ENCODE results near the gene SFSWAP.
"Not testable (repeated sequence)": the region's sequence is repeated elsewhere in the genome, so short reads cannot be mapped to it uniquely, and the experiment has no call there.

The SFSWAP gene

DNA sequence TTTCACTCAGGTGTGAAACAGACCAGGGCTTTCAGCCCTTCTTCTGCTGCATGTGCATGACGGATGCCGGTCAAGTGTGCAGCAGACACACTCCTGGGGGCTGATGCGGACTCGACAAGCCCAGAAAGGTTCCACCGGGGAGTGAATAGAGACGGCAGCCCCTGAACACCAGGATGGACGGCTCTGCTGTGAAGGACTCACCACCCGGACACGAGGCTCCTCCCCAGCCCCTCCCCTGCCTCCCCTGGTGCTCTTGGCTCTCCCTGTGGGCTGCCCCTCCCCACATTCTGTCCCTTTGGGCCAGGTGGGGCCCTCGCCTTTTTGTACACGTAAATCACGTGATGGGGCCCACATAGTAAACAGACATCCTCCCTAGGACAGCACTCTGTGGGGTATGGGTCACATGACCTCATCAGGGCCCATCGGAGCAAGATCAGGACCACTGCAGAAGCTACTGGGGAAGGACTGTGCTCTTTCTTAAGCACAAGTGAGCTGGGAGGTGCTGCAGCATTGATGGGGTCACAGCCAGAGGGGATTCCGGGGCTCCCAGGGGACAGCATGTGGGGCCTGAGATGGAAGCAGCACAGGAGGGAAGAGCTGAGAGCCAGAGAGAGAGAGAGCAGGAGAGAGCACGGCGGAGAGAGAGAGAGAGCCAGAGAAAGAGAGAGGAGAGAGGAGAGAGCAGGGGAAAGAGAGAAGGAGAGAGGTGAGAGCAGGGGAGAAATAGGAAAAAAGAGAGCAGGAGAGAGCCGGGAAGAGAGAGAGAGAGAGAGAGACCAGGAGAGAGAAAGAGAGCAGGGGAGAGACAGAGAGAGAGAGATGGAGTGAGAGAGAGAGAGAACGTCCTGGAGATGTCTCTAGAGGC, 30.3 kb upstream of the SFSWAP start:
- DNase-seq = not testable (repeated sequence)

DNA sequence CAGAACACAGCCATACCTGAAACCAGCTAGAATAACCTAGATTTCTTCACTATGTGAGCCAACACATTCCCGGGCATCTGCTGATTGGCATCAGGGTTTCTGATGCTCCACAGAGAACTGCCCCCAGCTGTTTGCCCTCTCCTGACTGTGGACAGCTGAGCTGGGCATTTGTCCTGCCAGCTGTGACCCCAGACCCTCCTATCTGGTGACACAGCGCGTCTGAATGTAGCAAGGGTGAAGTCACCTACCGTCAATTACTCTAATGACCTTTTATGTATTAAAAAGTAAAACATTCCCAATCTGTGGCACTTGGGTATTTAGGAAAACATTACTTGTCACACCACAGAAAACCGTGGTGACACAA, 29.7 kb upstream of the SFSWAP start:
- DNase-seq = no peak

DNA sequence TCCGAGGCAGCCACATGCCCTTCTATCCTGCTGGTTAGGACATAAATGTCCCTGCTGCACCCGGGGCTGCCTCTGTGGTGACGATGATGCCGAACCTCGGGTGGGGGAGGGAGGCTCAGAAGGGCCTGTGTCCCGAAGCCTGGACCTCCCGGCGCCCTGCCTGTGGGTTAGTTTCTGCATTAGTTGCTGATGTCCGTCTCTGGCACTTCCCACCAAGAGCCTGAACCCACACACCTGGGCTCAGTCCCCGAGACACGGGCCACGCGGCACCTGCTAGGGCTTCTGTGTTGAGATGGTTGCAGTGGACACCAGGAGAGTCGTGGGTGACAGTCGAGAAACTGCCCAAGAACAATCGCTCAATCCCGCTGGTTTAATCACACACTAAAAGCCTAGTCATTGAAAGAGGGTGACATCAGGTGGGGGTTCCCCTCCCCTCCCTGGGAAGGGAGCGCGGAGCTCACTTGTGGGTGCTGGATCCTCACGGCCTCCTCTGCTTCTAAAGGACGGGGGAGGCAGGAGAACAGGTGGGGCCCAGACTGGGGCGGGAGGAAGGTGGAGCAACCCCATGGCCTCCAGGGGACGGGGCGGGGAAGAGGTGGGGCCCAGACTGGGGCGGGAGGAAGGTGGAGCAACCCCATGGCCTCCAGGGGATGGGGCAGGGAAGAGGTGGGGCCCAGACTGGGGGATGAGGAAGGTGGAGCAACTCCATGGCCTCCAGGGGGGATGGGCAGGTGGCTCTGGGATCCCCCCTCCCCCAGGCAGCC, 29.0 kb upstream of the SFSWAP start:
- DNase-seq = not testable (repeated sequence)

DNA sequence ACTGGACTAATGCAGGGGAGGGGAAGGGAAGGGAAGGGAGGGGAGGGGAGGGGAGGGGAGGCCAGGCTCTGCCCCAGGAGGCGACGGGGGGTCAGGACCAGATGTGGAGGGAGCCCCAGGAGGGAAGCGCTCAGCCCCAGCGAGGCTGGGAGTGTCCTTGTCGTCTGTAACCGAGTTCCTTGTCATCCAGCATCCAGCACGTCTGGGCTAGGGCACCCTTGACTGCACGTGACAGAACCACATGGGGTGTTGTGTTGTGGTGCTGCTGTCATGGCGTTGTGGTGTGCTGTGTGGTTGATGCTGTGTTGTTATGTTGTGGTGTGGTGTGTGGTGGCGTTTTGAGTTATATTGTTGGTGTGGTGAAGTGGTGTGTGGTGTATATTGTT, 28.4 kb upstream of the SFSWAP start:
- no peak for DNase-seq

DNA sequence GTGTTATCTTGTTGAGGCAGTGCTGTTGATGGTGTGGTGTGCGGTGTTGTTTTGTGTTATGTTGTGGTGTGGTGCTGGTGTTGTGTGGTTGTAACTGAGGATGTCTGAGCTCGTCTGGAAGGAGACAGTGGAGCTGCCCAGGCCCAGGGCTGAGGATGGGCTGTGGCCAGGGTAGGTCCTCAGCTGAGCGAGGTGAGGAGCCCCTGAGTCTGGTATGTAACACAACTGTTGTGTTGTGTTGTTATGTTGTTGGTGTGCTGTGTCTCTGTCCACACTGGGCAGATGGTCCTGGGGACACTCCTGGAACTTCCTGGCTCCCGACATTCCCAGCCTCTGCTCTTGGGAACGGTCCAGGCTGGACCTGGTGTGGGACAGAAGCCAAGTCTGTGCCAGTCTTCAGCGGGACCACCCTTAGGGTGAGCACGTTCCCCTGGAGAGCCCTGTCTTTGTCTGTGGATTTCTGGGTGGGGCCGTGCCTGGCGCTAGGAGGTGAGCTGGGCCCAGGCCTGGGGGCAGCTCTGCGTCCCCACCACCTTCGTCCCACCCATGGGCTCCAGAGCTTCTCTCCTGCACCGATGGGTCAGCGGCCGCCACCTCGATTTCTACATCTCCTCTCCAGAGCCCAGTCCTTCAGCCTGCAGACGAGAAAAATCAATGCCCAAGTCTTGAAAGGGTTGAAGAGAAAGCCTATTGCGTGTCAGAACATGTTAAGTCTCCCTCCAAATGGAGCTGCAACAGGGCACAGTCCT, 27.4 kb upstream of the SFSWAP start:
- no peak for DNase-seq

DNA sequence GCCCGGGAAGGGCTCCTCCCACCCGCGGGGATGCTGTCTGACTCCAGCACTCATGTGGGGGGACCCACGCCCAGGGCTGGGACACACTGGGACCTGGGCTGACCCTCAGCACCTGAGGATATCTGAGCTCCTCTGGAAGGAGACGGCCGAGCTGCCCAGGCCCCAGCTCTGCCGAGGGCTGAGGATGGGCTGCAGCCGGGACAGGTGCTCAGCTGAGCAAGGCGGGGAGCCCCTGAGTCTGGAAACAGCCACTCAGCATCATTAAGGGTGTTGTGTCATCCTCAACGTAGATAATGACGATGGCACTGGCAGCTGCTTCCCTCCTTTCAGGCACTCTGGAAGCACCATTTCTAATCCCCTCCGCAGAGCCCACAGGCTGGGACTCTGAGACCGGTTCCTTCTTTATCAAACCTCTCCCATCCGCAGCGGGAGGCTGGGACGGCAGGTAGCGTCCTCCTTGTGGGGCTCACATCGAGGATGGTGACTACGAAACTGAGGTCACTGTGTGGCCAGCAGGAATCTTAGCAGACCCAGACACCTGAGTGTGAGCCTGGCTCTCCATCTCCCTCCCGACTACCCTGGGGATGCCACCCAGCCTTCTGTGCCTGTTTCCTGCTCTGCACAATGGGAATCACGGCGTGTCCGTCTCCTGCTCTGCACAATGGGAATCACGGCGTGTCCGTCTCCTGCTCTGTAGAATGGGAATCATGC, 26.7 kb upstream of the SFSWAP start:
- no peak for DNase-seq

DNA sequence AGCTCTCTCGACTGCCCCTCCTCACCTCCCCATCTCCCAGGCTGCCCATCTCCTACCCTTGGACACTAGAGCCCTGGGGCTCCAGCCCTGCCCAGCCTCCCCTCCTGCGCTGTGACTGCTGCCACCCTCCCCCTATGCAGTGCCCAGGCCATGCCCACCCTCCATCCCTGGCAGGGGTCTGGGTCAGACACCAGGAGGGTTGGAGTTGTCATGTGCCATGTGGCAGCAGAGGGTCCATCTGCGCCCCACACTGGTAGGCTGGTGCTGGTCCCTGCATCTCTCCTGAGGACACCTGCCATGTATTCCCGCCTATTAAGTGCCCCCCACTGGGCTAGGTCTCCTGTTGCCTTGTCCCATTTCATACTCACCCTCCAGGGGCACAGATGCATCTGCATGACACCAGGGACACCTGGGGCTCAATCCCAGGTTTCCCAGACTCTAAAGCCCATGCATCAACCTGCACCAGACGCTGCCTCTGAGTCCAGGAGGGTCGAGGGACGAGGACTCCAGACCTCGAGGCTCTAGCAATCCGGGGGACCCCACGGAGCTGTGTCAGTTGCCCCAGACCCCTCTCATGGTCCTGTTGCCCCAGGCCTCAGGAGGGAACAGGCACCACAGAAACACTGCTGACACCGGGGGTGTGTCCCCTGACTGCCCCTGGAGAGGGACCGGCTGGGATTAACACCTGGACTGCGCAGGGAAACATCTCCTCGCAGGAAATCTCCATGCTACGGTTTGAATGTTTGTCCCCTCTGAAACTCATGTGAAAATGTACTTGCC, 23.4 kb upstream of the SFSWAP start:
- DNase-seq = no peak

DNA sequence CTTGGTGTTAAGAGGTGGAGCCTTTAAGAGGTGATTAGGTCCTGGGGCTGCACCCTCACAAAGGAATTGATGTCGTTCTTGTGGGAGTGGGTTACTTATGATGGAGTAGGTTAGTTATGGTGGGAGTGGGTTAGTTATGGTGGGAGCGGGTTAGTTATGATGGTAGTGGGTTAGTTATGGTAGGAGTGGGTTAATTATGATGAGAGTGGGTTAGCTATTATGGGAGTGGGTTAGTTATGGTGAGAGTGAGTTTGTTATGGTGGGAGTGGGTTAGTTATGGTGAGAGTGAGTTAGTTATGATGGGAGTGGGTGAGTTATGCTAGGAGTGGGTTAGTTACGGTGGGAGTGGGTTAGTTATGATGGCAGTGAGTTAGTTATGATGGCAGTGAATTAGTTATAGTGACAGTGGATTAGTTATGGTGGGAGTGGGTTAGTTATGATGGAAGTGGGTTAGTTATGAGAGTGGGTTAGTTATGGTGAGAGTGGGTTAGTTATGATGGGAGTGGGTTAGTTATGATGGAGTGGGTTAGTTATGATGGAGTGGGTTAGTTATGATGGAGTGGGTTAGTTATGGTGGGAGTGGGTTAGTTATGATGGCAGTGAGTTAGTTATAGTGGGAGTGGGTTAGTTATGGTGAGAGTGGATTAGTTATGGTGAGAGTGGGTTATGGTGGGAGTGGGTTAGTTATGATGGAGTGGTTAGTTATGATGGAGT, 22.6 kb upstream of the SFSWAP start:
- DNase-seq = no peak

DNA sequence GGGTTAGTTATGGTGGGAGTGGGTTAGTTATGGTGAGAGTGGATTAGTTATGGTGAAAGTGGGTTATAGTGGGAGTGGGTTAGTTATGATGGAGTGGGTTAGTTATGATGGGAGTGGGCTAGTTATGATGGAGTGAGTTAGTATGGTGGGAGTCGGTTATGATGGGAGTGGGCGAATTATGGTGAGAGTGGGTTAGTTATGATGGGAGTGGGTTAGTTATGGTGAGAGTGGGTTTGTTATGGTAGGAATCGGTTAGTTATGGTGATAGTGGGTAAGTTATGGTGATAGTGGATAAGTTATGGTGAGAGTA, 22.1 kb upstream of the SFSWAP start:
- no peak for DNase-seq

DNA sequence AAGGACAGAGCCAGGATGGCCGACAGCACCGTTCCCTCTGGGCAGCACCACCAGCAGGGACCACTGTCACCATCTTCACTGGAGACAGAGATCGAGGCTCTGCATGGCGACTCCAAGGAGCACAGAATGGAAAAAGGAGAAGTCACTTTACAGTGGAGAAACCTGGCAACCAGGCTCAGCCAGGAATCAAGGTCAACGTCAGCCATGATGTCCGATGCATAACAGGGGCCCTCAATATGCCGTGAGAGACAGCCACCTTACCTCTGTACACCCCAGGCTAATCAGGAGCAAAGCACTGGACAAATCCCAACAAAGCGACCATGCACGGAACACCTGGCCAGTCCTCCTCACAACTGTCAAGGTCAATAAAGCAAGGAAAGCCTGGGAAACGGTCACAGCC, 20.6 kb upstream of the SFSWAP start:
- no peak for DNase-seq

DNA sequence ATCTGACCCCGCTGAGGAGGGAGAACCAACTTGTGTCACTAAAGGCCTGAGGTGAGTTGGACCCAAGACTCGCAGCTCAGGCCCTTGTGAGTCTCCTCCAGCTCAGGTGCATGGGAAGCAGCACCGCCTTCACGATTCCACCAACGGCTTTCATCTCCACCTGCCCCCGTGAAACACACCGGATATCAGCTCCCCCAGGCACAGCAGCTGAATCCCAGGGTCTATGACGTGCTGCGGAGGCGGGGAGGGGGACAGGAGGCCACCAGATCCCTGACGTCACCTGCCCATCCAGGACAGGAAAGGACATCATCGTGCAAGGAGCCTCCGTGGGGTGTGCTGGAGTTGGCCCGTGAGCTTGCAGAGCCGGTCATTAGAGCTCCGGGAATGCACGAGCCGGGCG, 18.5 kb upstream of the SFSWAP start:
- no peak for DNase-seq

DNA sequence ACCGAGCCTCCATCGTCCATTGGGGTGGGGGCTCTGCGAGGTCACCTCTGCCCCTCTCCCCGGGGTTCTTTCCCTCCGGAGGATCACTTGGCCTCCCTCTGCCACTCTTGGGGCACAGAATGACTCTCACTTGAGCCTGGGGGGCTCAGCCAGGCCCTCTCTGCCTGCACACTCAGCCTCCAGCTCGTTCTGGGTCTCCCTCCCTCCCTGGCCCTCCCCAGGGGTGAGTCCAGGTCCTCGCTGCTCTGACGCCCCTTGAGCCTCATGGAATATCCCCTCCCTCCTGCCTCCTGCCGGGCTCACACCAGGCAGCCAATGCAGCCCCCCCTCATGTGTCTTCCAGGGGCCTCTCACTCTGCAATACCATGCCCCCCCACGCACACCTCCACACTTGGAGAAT, 17.7 kb upstream of the SFSWAP start:
- no peak for DNase-seq

DNA sequence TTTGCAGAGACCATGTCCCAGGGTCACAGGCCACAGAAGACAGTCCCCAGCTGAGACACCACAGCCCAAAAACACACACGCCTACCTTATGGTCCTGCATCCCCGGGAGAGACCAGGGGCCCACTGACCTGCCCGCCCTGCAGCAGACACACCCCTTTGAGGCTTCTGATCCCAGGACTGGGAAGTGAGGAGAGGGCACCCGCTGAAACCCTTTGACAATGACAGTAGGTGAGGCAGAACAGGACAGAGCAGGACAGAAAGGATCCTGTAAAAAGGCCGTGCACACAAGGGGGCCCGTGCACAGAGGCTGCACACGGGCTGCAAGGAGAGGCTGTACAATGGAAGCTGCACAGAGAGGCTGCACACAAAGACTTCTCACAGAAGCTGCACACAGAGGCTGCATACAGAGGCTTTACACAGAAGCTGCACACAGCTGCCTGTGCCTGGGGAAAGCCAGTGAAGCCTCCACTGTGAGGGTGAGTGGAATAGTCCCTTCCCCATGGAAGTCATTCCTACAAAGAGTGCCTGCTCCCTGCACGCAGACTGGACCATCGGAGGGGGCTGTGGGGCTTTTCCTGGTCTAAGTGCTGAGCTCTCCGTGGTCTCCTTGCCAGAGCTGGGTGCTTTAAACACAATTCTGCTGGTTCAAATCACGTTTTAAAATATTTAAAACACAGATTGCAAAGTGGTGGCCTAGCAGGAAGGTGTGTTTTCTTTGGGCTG, 16.6 kb upstream of the SFSWAP start:
- DNase-seq = no peak

DNA sequence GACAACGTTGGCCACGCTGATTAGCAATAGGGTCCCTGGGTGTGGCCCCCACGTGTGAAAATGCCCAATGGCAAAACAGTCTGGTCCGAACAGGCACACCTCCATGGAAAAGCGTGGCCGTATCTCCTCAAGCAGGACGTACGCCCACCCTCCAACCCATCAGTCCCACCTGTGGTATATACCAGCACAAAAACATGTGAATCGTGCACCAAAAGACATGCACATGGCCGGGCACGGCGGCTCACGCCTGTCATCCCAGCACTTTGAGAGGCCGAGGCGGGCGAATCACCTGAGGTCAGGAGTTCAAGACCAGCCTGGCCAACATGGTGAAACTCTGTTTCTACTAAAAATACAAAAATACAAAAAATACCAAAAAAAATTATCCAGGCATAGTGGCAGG, 14.9 kb upstream of the SFSWAP start:
- DNase-seq = no peak

DNA sequence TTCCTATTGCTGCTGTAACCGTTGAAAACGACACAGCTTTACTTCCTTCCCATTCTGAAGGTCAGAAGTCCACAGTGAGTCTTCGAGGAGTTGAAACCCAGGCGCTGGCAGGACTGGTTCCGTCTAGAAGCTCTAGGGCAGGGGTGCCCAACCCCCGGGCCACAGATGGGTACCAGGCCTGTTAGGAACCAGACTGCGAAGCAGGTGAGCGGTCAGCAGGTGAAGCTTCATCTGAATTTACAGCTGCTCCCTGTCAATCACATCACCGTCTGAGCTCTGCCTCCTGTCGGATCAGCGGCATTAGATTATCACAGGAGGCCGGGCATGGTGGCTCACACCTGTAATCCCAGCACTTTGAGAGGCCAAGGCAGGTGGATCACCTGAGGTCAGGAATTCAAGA, 12.6 kb upstream of the SFSWAP start:
- DNase-seq = no peak

DNA sequence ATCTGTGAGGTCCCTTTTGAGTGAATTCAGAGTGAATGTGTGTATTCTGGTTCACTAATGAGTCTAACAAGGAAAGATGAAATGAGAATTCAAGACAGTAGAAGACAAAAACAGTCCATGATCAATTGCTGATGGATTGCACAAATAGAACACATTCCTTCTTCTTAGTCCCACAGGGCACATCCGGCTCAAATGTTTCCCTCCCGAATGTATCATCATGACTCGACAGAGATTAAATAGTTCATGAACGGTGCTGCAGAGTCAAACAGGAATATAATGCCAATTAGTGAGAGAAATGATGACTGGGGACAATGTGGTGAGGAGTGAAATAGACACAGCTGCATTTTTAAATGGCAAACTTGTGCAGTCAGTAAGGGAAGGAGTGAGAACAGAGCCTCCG, 11.5 kb upstream of the SFSWAP start:
- DNase-seq = no peak

DNA sequence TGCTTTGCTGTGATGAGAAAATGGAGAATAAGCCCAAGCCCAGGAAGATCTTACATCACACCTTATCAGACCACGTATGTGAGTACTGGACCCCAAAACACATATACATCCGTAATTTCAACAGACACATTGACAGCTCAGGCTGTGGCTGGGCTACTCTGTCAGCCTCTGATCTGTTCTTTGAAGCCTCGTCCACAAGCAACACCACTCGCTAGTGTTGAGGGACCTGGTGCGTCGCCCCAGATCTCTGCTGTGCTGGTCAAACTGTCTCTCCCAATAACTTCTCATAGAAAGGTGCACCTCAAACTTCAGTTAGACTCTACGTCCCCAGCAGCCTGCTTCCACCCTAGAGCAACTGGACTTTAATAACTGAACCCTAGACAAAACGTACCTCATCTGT, 10.6 kb upstream of the SFSWAP start:
- DNase-seq = no peak

DNA sequence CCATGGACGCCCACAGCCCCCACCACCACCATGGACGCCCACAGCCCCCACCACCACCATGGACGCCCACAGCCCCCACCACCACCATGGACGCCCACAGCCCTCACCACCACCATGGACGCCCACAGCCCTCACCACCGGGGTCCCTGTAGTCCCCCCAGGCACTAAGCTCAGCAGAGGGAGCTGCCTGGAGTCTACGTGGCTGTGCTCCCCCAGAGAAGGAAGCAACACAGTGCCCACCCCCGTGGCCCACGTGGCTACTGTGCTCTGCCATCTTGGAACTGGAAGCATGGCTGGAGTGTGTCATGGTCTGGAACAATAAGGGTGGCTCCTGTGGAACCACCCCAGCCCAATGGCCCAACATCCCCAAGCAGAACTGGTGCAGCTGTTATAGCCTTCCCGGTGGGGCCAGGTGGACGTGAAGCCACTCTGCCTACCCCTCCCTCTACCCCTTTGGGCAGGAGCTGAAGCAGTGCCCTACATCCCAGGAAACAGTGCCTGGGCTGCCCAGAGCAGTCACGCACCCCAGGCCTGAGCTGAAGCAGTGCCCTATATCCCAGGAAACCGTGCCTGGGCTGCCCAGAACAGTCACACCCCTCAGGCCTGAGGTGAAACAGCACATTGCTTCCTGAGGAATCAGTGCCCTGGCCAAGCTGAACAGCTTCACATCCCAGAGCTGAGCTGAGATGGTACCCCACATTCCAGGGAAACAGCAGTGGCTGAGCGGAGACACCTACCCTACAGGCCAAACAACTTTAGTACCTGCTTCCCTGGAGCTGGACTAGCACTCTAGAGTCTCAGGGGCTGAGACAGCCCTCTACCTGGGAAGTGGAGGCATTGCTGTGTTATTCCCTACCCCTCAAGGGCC, 9.0 kb upstream of the SFSWAP start:
- no peak for DNase-seq

DNA sequence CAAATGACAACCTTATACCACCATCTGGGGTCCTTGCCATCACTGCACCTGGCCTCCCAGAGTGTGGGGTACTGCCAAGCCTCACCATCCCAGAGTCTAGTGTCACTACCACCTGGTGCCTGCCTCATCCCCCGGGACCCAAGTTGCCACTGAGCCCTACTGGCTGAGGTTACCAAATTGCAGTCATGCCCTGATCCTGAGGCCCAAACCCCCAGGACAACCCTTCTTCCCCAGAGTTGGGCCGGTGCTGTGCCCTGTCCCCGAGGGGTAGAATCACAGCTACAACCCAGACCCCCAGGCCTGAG, 8.4 kb upstream of the SFSWAP start:
- no peak for DNase-seq

DNA sequence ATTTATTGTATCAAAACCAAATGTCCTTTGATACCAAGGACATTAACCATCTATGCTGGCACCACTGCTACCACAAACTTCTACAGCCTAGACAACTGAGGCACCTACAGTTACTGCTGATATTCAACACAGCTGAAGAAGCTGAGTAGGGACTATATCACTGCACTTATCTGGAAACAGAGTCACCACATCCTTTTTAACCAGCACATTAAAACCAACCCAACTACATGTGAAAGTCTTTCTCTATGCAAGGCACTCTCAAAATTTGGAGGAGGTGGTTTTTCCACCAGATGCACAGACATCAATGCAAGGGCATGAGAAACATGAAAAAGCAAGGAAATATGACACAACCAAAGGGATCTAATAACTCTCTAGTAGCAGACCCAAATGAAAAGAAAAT, 7.7 kb upstream of the SFSWAP start:
- no peak for DNase-seq

Data from stimulated activated CD8-positive, alpha-beta memory T cell treated with anti-CD3 and anti-CD28 coated beads, Interleukin-4, amount 100 ng/mL, for 48 hours (primary cell).